SK-N-MC (cell line): Measurements from ENCODE around the gene TNRC6C.

Experiments
- EZH2 ChIP-seq: fragments of 200-600 bp; sonication (generic); IDR thresholded peaks from one replicate; pipeline ENCODE4 v1.6.1; 2017; ENCODE audit warnings: antibody characterized with exemption
- POLR2AphosphoS5 ChIP-seq: IDR thresholded peaks from 2 replicates; pipeline ENCODE4 v1.6.1; 2012; ENCODE audit warnings: mild to moderate bottlenecking, low read depth, low read length, borderline replicate concordance

- TF ChIP-seq EZH2 (no peak), POLR2AphosphoS5 (no peak)
These were observed 114.5 kb downstream of the TNRC6C start for GRCh38 chr17:78072961-78073360.
